ENCODE results near the gene FOXP1. TPM values are rescaled to one million over a fixed set of nuclear protein-coding genes. Genes with fewer than 3 reads are reported as not detected.

Gene FOXP1
- total RNA-seq, 2 experiments from 2014 or later = 493 to 508 TPM

GRCh38 chr3:71114610-71115009 is 468.9 kb downstream of the FOXP1 start:
- TF ChIP-seq CTCF (IDR thresholded peaks at IDR 0.05) = no peak
- Mint-ChIP-seq H3K36me3 (ENCODE audit: low read depth) (peaks cover 92% of the 10 kb centered on the region), H3K9me3 (no peaks in the 10 kb centered on the region), H3K4me3 (no peak overlapping the region), H3K4me1 (ENCODE audit: low read depth) (peaks cover 95% of the 10 kb centered on the region), H3K27me3 (no peaks in the 10 kb centered on the region), H3K27ac (peak overlapping the region; percentile 38)
- Histone ChIP-seq H3K27me3 (ENCODE audit: control insufficient read depth in 1 of 2, insufficient read depth in 2 of 2, low read length in 2 of 2) (no peaks in the 10 kb centered on the region), H3K27ac (ENCODE audit: low read depth in 1 of 2, low read length in 2 of 2) (no peak overlapping the region), H3K4me3 (ENCODE audit: low read length) (no peak overlapping the region), H3K36me3 (ENCODE audit: insufficient read depth, low read length) (peaks cover 72% of the 10 kb centered on the region), H3K9me3 (ENCODE audit: control insufficient read depth in 1 of 2, insufficient read depth in 1 of 2, low read length in 2 of 2) (no peaks in the 10 kb centered on the region), H3K4me1 (ENCODE audit: insufficient read depth, low read length) (peaks cover 33% of the 10 kb centered on the region)
- intact Hi-C loops (cut with DNase I, micrococcal nuclease) = no loop called here
- POLR2A ChIA-PET = no interaction called here
- no peak for DNase-seq
- ATAC-seq (ENCODE audit: poor library complexity) = no peak
- CTCF ChIA-PET = no interaction called here

- POLR2A ChIA-PET = no interaction called here
- peak overlapping the region; percentile 83 for H3K27ac Mint-ChIP-seq
These were observed 471.0 kb downstream of the FOXP1 start for GRCh38 chr3:71112576-71112975.

GRCh38 chr3:71111784-71112440 is 471.6 kb downstream of the FOXP1 start:
- no peak for TF ChIP-seq CTCF (IDR thresholded peaks at IDR 0.05)
- Histone ChIP-seq H3K27me3 (ENCODE audit: control insufficient read depth in 1 of 2, insufficient read depth in 2 of 2, low read length in 2 of 2) (no peaks in the 10 kb centered on the region), H3K4me1 (ENCODE audit: insufficient read depth, low read length) (peaks cover 30% of the 10 kb centered on the region), H3K27ac (ENCODE audit: low read depth in 1 of 2, low read length in 2 of 2) (no peak overlapping the region), H3K9me3 (ENCODE audit: control insufficient read depth in 1 of 2, insufficient read depth in 1 of 2, low read length in 2 of 2) (no peaks in the 10 kb centered on the region), H3K36me3 (ENCODE audit: insufficient read depth, low read length) (peaks cover 71% of the 10 kb centered on the region), H3K4me3 (ENCODE audit: low read length) (no peak overlapping the region)
- Mint-ChIP-seq H3K27ac (peak overlapping the region; percentile 83), H3K4me3 (no peak overlapping the region), H3K9me3 (no peaks in the 10 kb centered on the region), H3K27me3 (no peaks in the 10 kb centered on the region), H3K36me3 (ENCODE audit: low read depth) (peaks cover 93% of the 10 kb centered on the region), H3K4me1 (ENCODE audit: low read depth) (peaks cover 94% of the 10 kb centered on the region)
- DNase-seq (peak in 1 of 14 experiments; percentile 34), ATAC-seq (ENCODE audit: poor library complexity) (no peak)
- POLR2A ChIA-PET = interaction anchor here (2.1 kb wide), 1 partner anchor 19 kb away, joined by 7 read pairs; no protein-coding TSS in a partner anchor
- CTCF ChIA-PET = no interaction called here
- intact Hi-C loops (cut with DNase I, micrococcal nuclease) = no loop called here

More at GRCh38 chr3:71112576-71112975, 471.0 kb downstream of the FOXP1 start:
- Histone ChIP-seq H3K4me3 (ENCODE audit: low read length) (no peak overlapping the region), H3K27ac (ENCODE audit: low read depth in 1 of 2, low read length in 2 of 2) (no peak overlapping the region), H3K27me3 (ENCODE audit: control insufficient read depth in 1 of 2, insufficient read depth in 2 of 2, low read length in 2 of 2) (no peaks in the 10 kb centered on the region), H3K36me3 (ENCODE audit: insufficient read depth, low read length) (peaks cover 69% of the 10 kb centered on the region), H3K9me3 (ENCODE audit: control insufficient read depth in 1 of 2, insufficient read depth in 1 of 2, low read length in 2 of 2) (no peaks in the 10 kb centered on the region), H3K4me1 (ENCODE audit: insufficient read depth, low read length) (peaks cover 29% of the 10 kb centered on the region)
- H3K4me3 Mint-ChIP-seq = no peak overlapping the region
- peaks cover 95% of the 10 kb centered on the region for H3K36me3 Mint-ChIP-seq (ENCODE audit: low read depth)
- ATAC-seq (ENCODE audit: poor library complexity) = no peak
- DNase-seq = no peak
- intact Hi-C loops (cut with DNase I, micrococcal nuclease) = no loop called here
- no peaks in the 10 kb centered on the region for H3K27me3 Mint-ChIP-seq
- CTCF ChIA-PET = no interaction called here
- no peaks in the 10 kb centered on the region for H3K9me3 Mint-ChIP-seq
- H3K4me1 Mint-ChIP-seq (ENCODE audit: low read depth) = peaks cover 95% of the 10 kb centered on the region
- no peak for TF ChIP-seq CTCF (IDR thresholded peaks at IDR 0.05)
